Measurements from ENCODE around the gene MRPL20. TPM values are rescaled to one million over a fixed set of nuclear protein-coding genes. Genes with fewer than 3 reads are reported as not detected.
A peak's percentile ranks its signal among the peaks of the same experiment; 100 is the strongest.

MRPL20 gene
- total and polyA plus RNA-seq, 9 of the 15 experiments (the other 6 are each of a cell fraction or from before 2014, with no cell fraction given) = 180 to 671 (median 229) TPM

- TF ChIP-seq MLLT1 (IDR thresholded peaks at IDR 0.05) = 0 out of 4 replicates have a peak, but pooled peaks of 1 of the 2 experiments have one; percentile 29
- TF ChIP-seq, protein P1, sequence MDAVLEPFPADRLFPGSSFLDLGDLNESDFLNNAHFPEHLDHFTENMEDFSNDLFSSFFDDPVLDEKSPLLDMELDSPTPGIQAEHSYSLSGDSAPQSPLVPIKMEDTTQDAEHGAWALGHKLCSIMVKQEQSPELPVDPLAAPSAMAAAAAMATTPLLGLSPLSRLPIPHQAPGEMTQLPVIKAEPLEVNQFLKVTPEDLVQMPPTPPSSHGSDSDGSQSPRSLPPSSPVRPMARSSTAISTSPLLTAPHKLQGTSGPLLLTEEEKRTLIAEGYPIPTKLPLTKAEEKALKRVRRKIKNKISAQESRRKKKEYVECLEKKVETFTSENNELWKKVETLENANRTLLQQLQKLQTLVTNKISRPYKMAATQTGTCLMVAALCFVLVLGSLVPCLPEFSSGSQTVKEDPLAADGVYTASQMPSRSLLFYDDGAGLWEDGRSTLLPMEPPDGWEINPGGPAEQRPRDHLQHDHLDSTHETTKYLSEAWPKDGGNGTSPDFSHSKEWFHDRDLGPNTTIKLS (IDR thresholded peaks at IDR 0.05; ENCODE audit: borderline replicate concordance, low read depth) = no peak
- TF ChIP-seq, protein P2, sequence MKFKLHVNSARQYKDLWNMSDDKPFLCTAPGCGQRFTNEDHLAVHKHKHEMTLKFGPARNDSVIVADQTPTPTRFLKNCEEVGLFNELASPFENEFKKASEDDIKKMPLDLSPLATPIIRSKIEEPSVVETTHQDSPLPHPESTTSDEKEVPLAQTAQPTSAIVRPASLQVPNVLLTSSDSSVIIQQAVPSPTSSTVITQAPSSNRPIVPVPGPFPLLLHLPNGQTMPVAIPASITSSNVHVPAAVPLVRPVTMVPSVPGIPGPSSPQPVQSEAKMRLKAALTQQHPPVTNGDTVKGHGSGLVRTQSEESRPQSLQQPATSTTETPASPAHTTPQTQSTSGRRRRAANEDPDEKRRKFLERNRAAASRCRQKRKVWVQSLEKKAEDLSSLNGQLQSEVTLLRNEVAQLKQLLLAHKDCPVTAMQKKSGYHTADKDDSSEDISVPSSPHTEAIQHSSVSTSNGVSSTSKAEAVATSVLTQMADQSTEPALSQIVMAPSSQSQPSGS (CRISPR knock-in tag; IDR thresholded peaks at IDR 0.05) = no peak
- no peak for TF ChIP-seq ZNF232 (CRISPR knock-in tag; IDR thresholded peaks at IDR 0.05)
- TF ChIP-seq CTBP1 (IDR thresholded peaks at IDR 0.05; ENCODE audit: borderline replicate concordance) = no peak
- TF ChIP-seq EHMT2 (IDR thresholded peaks at IDR 0.05) = 0 out of 2 replicates have a peak, but pooled peaks have one; percentile 25
- no peak for TF ChIP-seq BRD4 (IDR thresholded peaks at IDR 0.05)
- no peak for TF ChIP-seq ETV5 (CRISPR knock-in tag; IDR thresholded peaks at IDR 0.05; ENCODE audit: low read depth)
- TF ChIP-seq PTBP1 (IDR thresholded peaks at IDR 0.05; ENCODE audit: low read depth, low read length) = no peak
- no peak for TF ChIP-seq ZNF764 (CRISPR knock-in tag; IDR thresholded peaks at IDR 0.05; ENCODE audit: low read depth)
- TF ChIP-seq HMGXB4 (CRISPR knock-in tag; IDR thresholded peaks at IDR 0.05) = no peak
- TF ChIP-seq HDAC1 (IDR thresholded peaks at IDR 0.05) = 0 out of 4 replicates have a peak, but pooled peaks of 1 of the 2 experiments have one; percentile 36
- TF ChIP-seq, protein P3, sequence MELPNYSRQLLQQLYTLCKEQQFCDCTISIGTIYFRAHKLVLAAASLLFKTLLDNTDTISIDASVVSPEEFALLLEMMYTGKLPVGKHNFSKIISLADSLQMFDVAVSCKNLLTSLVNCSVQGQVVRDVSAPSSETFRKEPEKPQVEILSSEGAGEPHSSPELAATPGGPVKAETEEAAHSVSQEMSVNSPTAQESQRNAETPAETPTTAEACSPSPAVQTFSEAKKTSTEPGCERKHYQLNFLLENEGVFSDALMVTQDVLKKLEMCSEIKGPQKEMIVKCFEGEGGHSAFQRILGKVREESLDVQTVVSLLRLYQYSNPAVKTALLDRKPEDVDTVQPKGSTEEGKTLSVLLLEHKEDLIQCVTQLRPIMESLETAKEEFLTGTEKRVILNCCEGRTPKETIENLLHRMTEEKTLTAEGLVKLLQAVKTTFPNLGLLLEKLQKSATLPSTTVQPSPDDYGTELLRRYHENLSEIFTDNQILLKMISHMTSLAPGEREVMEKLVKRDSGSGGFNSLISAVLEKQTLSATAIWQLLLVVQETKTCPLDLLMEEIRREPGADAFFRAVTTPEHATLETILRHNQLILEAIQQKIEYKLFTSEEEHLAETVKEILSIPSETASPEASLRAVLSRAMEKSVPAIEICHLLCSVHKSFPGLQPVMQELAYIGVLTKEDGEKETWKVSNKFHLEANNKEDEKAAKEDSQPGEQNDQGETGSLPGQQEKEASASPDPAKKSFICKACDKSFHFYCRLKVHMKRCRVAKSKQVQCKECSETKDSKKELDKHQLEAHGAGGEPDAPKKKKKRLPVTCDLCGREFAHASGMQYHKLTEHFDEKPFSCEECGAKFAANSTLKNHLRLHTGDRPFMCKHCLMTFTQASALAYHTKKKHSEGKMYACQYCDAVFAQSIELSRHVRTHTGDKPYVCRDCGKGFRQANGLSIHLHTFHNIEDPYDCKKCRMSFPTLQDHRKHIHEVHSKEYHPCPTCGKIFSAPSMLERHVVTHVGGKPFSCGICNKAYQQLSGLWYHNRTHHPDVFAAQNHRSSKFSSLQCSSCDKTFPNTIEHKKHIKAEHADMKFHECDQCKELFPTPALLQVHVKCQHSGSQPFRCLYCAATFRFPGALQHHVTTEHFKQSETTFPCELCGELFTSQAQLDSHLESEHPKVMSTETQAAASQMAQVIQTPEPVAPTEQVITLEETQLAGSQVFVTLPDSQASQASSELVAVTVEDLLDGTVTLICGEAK (IDR thresholded peaks at IDR 0.05) = no peak
- TF ChIP-seq, protein P3 (CRISPR knock-in tag; IDR thresholded peaks at IDR 0.05) = no peak
Measured at GRCh38 chr1:1367315-1367714, 39.8 kb downstream of the MRPL20 start (continued).
